Cardiac septum (tissue), 1 donor: ENCODE results near the gene PATL1. TPM values are rescaled to one million over a fixed set of nuclear protein-coding genes. Genes with fewer than 3 reads are reported as not detected.
"Not testable (repeated sequence)": the region's sequence is repeated elsewhere in the genome, so short reads cannot be mapped to it uniquely, and the experiment has no call there.

Source experiments
- DNase-seq: peaks from one replicate; pipeline ENCODE4 v3.0.0-alpha.2; 2020; ENCODE audit warnings: low spot score
- intact Hi-C: fragments of 100-400 bp; cut with DNase I; formaldehyde crosslinking; loops from one replicate; pipeline ENCODE4 v1.14.0; 2022
- total RNA-seq: library from RNA; stranded (reverse); fragmentation: NEBNext Ultra II Directional; extraction: Animal tissue kit (Norgen Biotek cat#: 25700); gene quantifications from one replicate; pipeline ENCODE4 v1.2.1, GENCODE V29; 2021
- donor health status: DM: no; HTN: no; CAD: no.

PATL1 gene
- total RNA-seq, 1 donor from 2014 or later, result 23.4 TPM

- intact Hi-C loops, result no loop called here
These were observed 9.4 kb upstream of the PATL1 start for GRCh38 chr11:59678118-59678812.

GRCh38 chr11:59676205-59676604 lies 7.4 kb upstream of the PATL1 start:
- no peak for DNase-seq

More at GRCh38 chr11:59678118-59678812, 9.4 kb upstream of the PATL1 start:
- no peak for DNase-seq

GRCh38 chr11:59674291-59674690 lies 5.5 kb upstream of the PATL1 start:
- intact Hi-C loops, result no loop called here
- no peak for DNase-seq

More at GRCh38 chr11:59676205-59676604, 7.4 kb upstream of the PATL1 start:
- intact Hi-C loops, result no loop called here

GRCh38 chr11:59673291-59673690 lies 4.5 kb upstream of the PATL1 start:
- intact Hi-C loops, result no loop called here
- no peak for DNase-seq

- no peak for DNase-seq
- intact Hi-C loops, result no loop called here
These were observed 2.6 kb upstream of the PATL1 start for GRCh38 chr11:59671471-59671870.

GRCh38 chr11:59669611-59670009 lies 773 bp upstream of the PATL1 start:
- peak; percentile 78 for DNase-seq
- intact Hi-C loops, result loop anchor here (1.0 to 10.0 kb wide), 4 partner anchors 52 to 135 kb away; partner anchors contain the start of gene OSBP

- peak; percentile 79 for DNase-seq
- intact Hi-C loops, result loop anchor here (2.0 to 10.0 kb wide), 3 partner anchors 51 to 136 kb away; partner anchors contain the start of gene OSBP
These were observed 468 bp downstream of the PATL1 start for GRCh38 chr11:59668188-59668949.

GRCh38 chr11:59667812-59668187 lies 1.0 kb downstream of the PATL1 start:
- intact Hi-C loops, result loop anchor here (2.0 to 10.0 kb wide), 3 partner anchors 50 to 137 kb away; partner anchors contain the start of gene OSBP

GRCh38 chr11:59666969-59667368 lies 1.9 kb downstream of the PATL1 start:
- intact Hi-C loops, result loop anchor here (5.0 to 10.0 kb wide), 2 partner anchors 50 to 138 kb away; partner anchors contain the start of gene OSBP
- DNase-seq, result no peak

More at GRCh38 chr11:59667812-59668187, 1.0 kb downstream of the PATL1 start:
- no peak for DNase-seq

- no peak for DNase-seq
- intact Hi-C loops, result loop anchor here (10.0 kb wide), 1 partner anchor 144 kb away; no protein-coding TSS in a partner anchor
These were observed 8.2 kb downstream of the PATL1 start for GRCh38 chr11:59660621-59661020.

GRCh38 chr11:59659981-59660380 lies 8.9 kb downstream of the PATL1 start:
- intact Hi-C loops, result loop anchor here (10.0 kb wide), 1 partner anchor 145 kb away; no protein-coding TSS in a partner anchor
- DNase-seq, result no peak

- no peak for DNase-seq
- intact Hi-C loops, result no loop called here
These were observed 10.8 kb downstream of the PATL1 start for GRCh38 chr11:59658036-59658435.

GRCh38 chr11:59654893-59655292 lies 13.9 kb downstream of the PATL1 start:
- no peak for DNase-seq
- intact Hi-C loops, result no loop called here

- intact Hi-C loops, result no loop called here
- no peak for DNase-seq
These were observed 21.4 kb downstream of the PATL1 start for GRCh38 chr11:59647245-59647980.

GRCh38 chr11:59644528-59644927 lies 24.3 kb downstream of the PATL1 start:
- no peak for DNase-seq
- intact Hi-C loops, result no loop called here

- intact Hi-C loops, result no loop called here
- DNase-seq, result no peak
These were observed 25.4 kb downstream of the PATL1 start for GRCh38 chr11:59643390-59643789.

- DNase-seq, result no peak
- intact Hi-C loops, result no loop called here
These were observed 27.7 kb downstream of the PATL1 start for GRCh38 chr11:59641156-59641555.

GRCh38 chr11:59630493-59630892 lies 38.3 kb downstream of the PATL1 start:
- no peak for DNase-seq
- intact Hi-C loops, result no loop called here

GRCh38 chr11:59629996-59630395 lies 38.8 kb downstream of the PATL1 start:
- intact Hi-C loops, result no loop called here
- DNase-seq, result no peak

- DNase-seq, intact Hi-C loops: not testable (repeated sequence)
These were observed 41.9 kb downstream of the PATL1 start for GRCh38 chr11:59626969-59627368.
